ENCODE data around the gene FAM234A. TPM values are rescaled to one million over a fixed set of nuclear protein-coding genes. Genes with fewer than 3 reads are reported as not detected.

The FAM234A gene
- total RNA-seq, 6 experiments from 2014 or later: 83.6 to 113 (median 87.7) TPM

- Mint-ChIP-seq H3K36me3 (ENCODE audit: low read depth) (peaks cover 10% of the 10 kb centered on the region), H3K4me3 (no peak overlapping the region), H3K27ac (no peak overlapping the region), H3K9me3 (no peaks in the 10 kb centered on the region), H3K4me1 (ENCODE audit: low read depth) (no peaks in the 10 kb centered on the region), H3K27me3 (ENCODE audit: insufficient read depth) (no peaks in the 10 kb centered on the region; the same call in 1 of the 2 replicates)
- TF ChIP-seq, protein P1, sequence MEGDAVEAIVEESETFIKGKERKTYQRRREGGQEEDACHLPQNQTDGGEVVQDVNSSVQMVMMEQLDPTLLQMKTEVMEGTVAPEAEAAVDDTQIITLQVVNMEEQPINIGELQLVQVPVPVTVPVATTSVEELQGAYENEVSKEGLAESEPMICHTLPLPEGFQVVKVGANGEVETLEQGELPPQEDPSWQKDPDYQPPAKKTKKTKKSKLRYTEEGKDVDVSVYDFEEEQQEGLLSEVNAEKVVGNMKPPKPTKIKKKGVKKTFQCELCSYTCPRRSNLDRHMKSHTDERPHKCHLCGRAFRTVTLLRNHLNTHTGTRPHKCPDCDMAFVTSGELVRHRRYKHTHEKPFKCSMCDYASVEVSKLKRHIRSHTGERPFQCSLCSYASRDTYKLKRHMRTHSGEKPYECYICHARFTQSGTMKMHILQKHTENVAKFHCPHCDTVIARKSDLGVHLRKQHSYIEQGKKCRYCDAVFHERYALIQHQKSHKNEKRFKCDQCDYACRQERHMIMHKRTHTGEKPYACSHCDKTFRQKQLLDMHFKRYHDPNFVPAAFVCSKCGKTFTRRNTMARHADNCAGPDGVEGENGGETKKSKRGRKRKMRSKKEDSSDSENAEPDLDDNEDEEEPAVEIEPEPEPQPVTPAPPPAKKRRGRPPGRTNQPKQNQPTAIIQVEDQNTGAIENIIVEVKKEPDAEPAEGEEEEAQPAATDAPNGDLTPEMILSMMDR (IDR thresholded peaks at IDR 0.05): no peak
- no peak for DNase-seq
Observed at GRCh38 chr16:289395-289997, 54.9 kb downstream of the FAM234A start.

DNA sequence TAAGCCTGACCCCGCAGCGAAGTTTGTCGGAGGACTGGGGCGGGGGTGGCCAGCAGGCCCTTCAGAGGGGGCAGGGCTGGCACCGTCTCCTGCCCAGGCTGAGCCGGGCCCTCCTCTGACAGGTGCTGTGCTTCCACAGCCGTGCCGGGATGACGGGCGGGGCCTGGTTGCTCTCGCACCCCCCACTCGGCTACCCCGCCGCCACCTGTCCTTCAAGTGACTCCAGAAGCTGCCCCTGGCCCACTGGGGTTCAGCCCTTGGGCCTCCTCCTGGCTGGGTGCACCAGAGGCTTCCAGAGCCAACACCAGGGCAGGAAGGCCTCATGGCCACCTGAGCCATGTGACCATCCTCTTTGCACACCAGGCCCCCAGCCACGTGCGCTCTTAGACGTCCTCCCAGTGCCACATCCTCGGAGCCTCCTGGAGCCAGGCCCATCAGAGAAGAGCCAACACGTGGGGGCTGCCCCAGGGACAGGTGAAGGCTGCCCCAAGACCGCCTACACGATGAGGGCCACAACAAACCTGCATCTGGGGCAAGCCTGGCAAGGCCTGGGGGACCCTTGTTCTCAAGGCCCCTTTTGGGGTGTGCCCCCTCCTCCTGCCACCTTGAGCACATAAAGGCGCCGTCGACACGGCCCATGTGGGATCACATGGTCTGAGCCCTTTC, 55.5 kb downstream of the FAM234A start:
- Mint-ChIP-seq H3K9me3 (no peaks in the 10 kb centered on the region), H3K27ac (no peak overlapping the region), H3K36me3 (ENCODE audit: low read depth) (peaks cover 10% of the 10 kb centered on the region), H3K4me1 (ENCODE audit: low read depth) (no peaks in the 10 kb centered on the region), H3K27me3 (ENCODE audit: insufficient read depth) (no peaks in the 10 kb centered on the region; the same call in 1 of the 2 replicates), H3K4me3 (no peak overlapping the region)
- DNase-seq: no peak
- TF ChIP-seq, protein P1 (IDR thresholded peaks at IDR 0.05): no peak

GRCh38 chr16:290681-291405, 56.2 kb downstream of the FAM234A start:
- Mint-ChIP-seq H3K27me3 (ENCODE audit: insufficient read depth) (no peaks in the 10 kb centered on the region; the same call in 1 of the 2 replicates), H3K4me1 (ENCODE audit: low read depth) (no peaks in the 10 kb centered on the region), H3K27ac (no peak overlapping the region), H3K9me3 (no peaks in the 10 kb centered on the region), H3K4me3 (no peak overlapping the region), H3K36me3 (ENCODE audit: low read depth) (peaks cover 10% of the 10 kb centered on the region)
- no peak for DNase-seq
- TF ChIP-seq, protein P1 (IDR thresholded peaks at IDR 0.05): no peak

- H3K4me3 Mint-ChIP-seq: no peak overlapping the region
- H3K4me1 Mint-ChIP-seq (ENCODE audit: low read depth): no peaks in the 10 kb centered on the region
- no peak for DNase-seq
- H3K27me3 Mint-ChIP-seq (ENCODE audit: insufficient read depth): no peaks in the 10 kb centered on the region; the same call in 1 of the 2 replicates
- TF ChIP-seq, protein P1 (IDR thresholded peaks at IDR 0.05): no peak
- H3K9me3 Mint-ChIP-seq: no peaks in the 10 kb centered on the region
- no peak overlapping the region for H3K27ac Mint-ChIP-seq
- peaks cover 7% of the 10 kb centered on the region for H3K36me3 Mint-ChIP-seq (ENCODE audit: low read depth)
Observed at GRCh38 chr16:291539-291938, 56.9 kb downstream of the FAM234A start.

DNA sequence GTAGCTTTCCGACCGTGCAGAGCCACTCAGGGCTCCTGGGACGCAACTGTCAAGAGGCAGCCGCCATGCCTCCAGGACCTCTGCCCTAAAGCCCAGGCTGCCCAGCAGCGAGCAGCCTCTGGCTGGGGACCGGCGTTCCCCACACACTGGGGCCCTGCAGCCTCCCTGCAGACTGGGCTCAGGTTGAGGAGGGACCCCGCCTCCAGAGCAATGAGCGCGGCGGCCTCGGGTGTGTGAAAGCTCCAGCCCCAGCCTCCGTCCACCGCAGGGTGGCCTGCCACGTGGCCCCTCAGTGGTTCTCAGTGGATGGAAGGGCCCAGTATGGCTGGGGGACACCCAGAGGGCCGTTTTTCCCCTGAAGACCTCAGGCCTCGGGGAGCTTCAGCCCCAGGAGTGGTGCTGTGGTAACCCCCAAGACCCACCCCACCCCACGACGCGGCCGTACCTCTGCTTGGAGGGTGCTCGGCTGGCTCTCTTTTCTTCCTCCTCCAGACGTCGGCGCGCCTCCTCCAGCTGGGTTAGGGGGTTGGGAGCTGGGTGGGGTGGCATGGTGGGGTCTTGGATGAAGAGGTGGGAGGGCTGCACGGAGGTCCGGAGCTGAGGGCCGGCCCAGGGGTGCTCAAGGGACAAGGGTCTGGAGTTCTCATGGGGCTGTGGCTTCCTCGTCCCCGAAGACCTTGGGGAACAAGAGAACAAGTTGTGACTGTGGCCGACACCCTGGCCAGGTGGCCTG, 58.6 kb downstream of the FAM234A start:
- no peaks in the 10 kb centered on the region for H3K9me3 Mint-ChIP-seq
- no peaks in the 10 kb centered on the region; the same call in 1 of the 2 replicates for H3K27me3 Mint-ChIP-seq (ENCODE audit: insufficient read depth)
- H3K36me3 Mint-ChIP-seq (ENCODE audit: low read depth): peaks cover under 1% of the 10 kb centered on the region
- TF ChIP-seq, protein P1 (IDR thresholded peaks at IDR 0.05): no peak
- H3K27ac Mint-ChIP-seq: no peak overlapping the region
- H3K4me3 Mint-ChIP-seq: no peak overlapping the region
- H3K4me1 Mint-ChIP-seq (ENCODE audit: low read depth): no peaks in the 10 kb centered on the region
- no peak for DNase-seq
